ENCODE measurements around the gene ANTXR2. TPM values are rescaled to one million over a fixed set of nuclear protein-coding genes. Genes with fewer than 3 reads are reported as not detected.
A peak's percentile ranks its signal among the peaks of the same experiment; 100 is the strongest.

Gene ANTXR2
- total and polyA plus RNA-seq, 12 donors, result 9.9 to 68.4 (median 49.2) TPM

DNA sequence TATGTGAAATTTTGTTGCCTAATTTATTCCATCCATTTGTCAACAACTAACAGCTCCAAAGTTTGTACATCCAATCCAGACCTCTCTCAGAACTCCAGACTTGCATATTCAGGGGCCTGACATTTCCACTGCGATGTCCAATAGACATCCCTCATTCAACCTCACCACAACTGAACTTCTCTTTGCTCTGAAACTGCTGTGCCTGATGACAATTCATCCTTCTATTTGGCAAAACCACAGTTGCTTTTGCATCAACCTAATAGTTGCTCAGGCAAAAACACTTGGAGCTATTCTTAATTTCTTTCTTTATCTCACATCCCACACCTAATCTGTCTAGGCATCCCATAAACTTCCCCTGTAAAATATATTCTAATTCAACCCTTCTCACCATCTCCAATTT is 56.5 kb downstream of the ANTXR2 start:
- Histone ChIP-seq H3K27ac (peak overlapping the region in 1 of 10 donors; percentile 75), H3K36me3 (peaks cover 0 to 73% (median 8%) of the 10 kb centered on the region in 9 donors), H3K4me3 (no peak overlapping the region), H3K27me3 (no peaks in the 10 kb centered on the region), H3K4me1 (peaks cover 0 to 39% (median 0%) of the 10 kb centered on the region in 9 donors), H3K9me3 (no peaks in the 10 kb centered on the region)
- ATAC-seq (no peak), DNase-seq (no peak)
- intact Hi-C loops (cut with DNase I), result no loop called here
- WGBS, 2 donors, result 93 to 98% methylated on average over 1 of the region's 1 CpG
- TF ChIP-seq, protein P1, sequence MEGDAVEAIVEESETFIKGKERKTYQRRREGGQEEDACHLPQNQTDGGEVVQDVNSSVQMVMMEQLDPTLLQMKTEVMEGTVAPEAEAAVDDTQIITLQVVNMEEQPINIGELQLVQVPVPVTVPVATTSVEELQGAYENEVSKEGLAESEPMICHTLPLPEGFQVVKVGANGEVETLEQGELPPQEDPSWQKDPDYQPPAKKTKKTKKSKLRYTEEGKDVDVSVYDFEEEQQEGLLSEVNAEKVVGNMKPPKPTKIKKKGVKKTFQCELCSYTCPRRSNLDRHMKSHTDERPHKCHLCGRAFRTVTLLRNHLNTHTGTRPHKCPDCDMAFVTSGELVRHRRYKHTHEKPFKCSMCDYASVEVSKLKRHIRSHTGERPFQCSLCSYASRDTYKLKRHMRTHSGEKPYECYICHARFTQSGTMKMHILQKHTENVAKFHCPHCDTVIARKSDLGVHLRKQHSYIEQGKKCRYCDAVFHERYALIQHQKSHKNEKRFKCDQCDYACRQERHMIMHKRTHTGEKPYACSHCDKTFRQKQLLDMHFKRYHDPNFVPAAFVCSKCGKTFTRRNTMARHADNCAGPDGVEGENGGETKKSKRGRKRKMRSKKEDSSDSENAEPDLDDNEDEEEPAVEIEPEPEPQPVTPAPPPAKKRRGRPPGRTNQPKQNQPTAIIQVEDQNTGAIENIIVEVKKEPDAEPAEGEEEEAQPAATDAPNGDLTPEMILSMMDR (IDR thresholded peaks at IDR 0.05), result no peak

DNA sequence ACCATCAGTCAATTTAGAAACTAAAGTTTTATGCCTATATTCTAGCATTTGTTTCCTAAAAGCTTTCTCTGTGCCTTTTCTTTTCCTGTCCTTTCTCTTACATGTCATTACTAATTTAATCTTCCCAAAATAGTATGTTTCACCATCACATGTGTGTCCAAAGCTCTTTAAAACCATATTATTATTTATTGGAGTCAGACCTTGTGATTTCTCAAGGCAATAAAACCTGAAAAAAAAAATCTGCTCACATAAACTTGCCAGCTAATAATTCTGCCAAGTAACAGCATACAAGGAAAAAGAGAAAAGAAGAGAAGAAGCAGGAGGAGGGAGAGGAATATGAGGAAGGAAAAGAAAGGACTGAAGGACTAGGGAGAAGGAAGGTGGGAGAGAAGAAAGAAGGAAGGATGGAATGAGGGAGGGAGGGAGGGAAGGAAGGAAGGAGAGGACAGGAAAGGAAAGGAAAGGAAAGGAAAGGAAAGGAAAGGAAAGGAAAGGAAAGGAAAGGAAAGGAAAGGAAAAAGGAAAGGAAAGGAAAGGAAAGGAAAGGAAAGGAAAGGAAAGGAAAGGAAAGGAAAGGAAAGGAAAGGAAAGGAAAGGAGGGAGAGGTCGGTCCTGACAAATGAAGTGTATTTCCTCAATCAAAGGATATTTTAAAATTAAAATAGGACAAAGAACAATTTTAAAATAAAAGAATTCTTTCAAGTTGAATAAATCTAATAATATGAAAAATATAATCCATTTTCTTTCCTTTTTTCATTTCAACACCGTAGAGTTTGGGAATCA is 57.4 kb downstream of the ANTXR2 start:
- no peak overlapping the region for H3K4me3 ChIP-seq
- WGBS, 2 donors, result 95 to 99% methylated on average over 2 of the region's 2 CpGs
- ATAC-seq (no peak), DNase-seq (no peak)
- H3K9me3 ChIP-seq, result no peaks in the 10 kb centered on the region
- no peak overlapping the region for H3K27ac ChIP-seq
- H3K36me3 ChIP-seq, result peaks cover 0 to 66% (median 8%) of the 10 kb centered on the region in 9 donors
- H3K4me1 ChIP-seq, result peaks cover 0 to 36% (median 0%) of the 10 kb centered on the region in 9 donors
- TF ChIP-seq, protein P1 (IDR thresholded peaks at IDR 0.05), result no peak
- intact Hi-C loops (cut with DNase I), result no loop called here
- H3K27me3 ChIP-seq, result no peaks in the 10 kb centered on the region

DNA sequence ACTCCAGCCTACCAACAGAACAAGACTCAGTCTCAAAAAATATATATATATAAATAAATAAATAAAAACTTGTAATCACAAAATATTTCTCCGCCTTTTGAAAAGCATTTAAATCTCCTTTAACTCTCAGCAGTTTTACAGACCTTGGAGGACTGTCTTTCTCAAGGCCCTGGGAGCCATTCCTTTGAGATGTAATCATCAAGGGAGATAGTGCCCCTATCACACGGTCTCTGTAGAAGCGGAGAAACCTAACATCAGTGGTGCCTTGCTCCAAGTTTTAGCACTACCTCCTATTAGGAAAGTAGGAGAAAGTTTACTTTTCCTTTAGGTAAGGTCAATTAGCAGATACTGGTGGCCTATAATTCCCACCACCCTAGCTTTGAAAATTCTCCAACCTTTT is 58.5 kb downstream of the ANTXR2 start:
- intact Hi-C loops (cut with DNase I), result no loop called here
- H3K27ac ChIP-seq, result no peak overlapping the region
- TF ChIP-seq, protein P1 (IDR thresholded peaks at IDR 0.05), result no peak
- peaks cover 0 to 43% (median 0%) of the 10 kb centered on the region in 9 donors for H3K4me1 ChIP-seq
- no peak overlapping the region for H3K4me3 ChIP-seq
- H3K9me3 ChIP-seq, result no peaks in the 10 kb centered on the region
- H3K36me3 ChIP-seq, result peaks cover 0 to 55% (median 8%) of the 10 kb centered on the region in 9 donors
- ATAC-seq (no peak), DNase-seq (no peak)
- H3K27me3 ChIP-seq, result no peaks in the 10 kb centered on the region
- WGBS, 2 donors, result 92% methylated on average over 3 of the region's 3 CpGs

DNA sequence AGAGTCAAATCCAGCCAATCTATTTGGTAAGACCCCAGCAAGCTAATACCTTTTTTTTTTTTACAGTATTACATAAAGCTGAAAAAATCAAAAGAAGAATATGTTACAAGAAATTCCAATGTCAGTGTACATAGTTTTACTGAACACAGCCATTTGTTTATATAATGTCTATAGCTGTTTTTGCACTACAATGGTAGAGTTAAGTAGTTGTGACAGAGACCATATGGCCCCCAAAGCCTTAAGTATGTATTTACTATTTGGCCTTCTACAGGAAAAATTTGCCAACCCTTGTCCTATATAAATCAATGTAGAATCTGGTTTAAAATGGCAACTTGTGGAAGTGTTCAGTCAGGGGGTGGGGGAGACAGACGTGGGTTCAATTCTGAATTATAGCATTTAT is 60.7 kb downstream of the ANTXR2 start:
- H3K9me3 ChIP-seq, result no peaks in the 10 kb centered on the region
- DNase-seq (no peak), ATAC-seq (no peak)
- H3K36me3 ChIP-seq, result peaks cover 0 to 54% (median 6%) of the 10 kb centered on the region in 9 donors
- 62 to 73% methylated on average over 1 of the region's 1 CpG for WGBS, 2 donors
- H3K27me3 ChIP-seq, result no peaks in the 10 kb centered on the region
- no peak overlapping the region for H3K4me3 ChIP-seq
- intact Hi-C loops (cut with DNase I), result no loop called here
- H3K27ac ChIP-seq, result peak overlapping the region in 2 of 10 donors; percentile 24 to 38
- TF ChIP-seq, protein P1 (IDR thresholded peaks at IDR 0.05), result no peak
- H3K4me1 ChIP-seq, result peaks cover under 1 to 51% (median 6%) of the 10 kb centered on the region in 9 donors

Measured in heart right ventricle (tissue), 16 donors.